Tibial nerve (tissue), 4 donors: ENCODE measurements around the gene CLEC7A. TPM values are rescaled to one million over a fixed set of nuclear protein-coding genes. Genes with fewer than 3 reads are reported as not detected.

Experiments used
- DNase-seq, 2 donors: peaks; one replicate each; pipeline ENCODE4 v3.0.0-alpha.2; 2019; ENCODE audit warnings: low spot score in 2 of 2
- H3K27ac ChIP-seq, 4 donors: fragments of 200-600 bp; sonication (generic) in 3 of 4; one replicate each; pipeline ENCODE4 v1.5.1; 2017 to 2019; ENCODE audit warnings: mild to moderate bottlenecking in 1 of 4
- H3K27me3 ChIP-seq, 2 donors: fragments of 200-600 bp; sonication (generic) in 1 of 2; one replicate each; pipeline versions ENCODE4 v1.5.1 to v1.6.0; 2017 to 2019
- H3K36me3 ChIP-seq, 3 donors: fragments of 200-600 bp; sonication (generic); one replicate each; pipeline ENCODE4 v1.5.1; 2018 to 2019
- H3K4me1 ChIP-seq, 4 donors: fragments of 200-600 bp; sonication (generic) in 3 of 4; one replicate each; pipeline ENCODE4 v1.5.1; 2017 to 2019
- H3K4me3 ChIP-seq, 4 donors: fragments of 200-600 bp; sonication (generic) in 3 of 4; one replicate each; pipeline ENCODE4 v1.5.1; 2017 to 2019; ENCODE audit warnings: mild to moderate bottlenecking in 1 of 4, moderate library complexity in 1 of 4
- H3K9me3 ChIP-seq, 4 donors: fragments of 200-600 bp; sonication (generic) in 3 of 4; one replicate each; pipeline ENCODE4 v1.5.1; 2017 to 2019
- CTCF ChIP-seq, 5 experiments: fragments of 200-600 bp in 3 of 5; fragments of 450-650 bp in 2 of 5; sonication (generic) in 3 of 5; IDR thresholded peaks; one replicate each; pipeline ENCODE4 v1.5.1; 2016 to 2019; ENCODE audit warnings: antibody characterized with exemption in 5 of 5, mild to moderate bottlenecking in 3 of 5, moderate library complexity in 2 of 5
- EP300 ChIP-seq, 2 donors: sonication (generic); formaldehyde crosslinking; IDR thresholded peaks; one replicate each; pipeline ENCODE4 v1.6.1; 2017; ENCODE audit warnings: antibody characterized with exemption in 2 of 2, mild to moderate bottlenecking in 1 of 2
- POLR2A ChIP-seq, 2 donors: fragments of 450-650 bp; IDR thresholded peaks; one replicate each; pipeline ENCODE4 v1.6.1; 2017; ENCODE audit warnings: antibody characterized with exemption in 2 of 2, mild to moderate bottlenecking in 2 of 2, moderate library complexity in 2 of 2
- whole genome bisulfite sequencing, 2 donors: methylation state at CpG; one replicate each; pipeline ENCODE4 v1.1.5; 2018; 5-methylcytosine and 5-hydroxymethylcytosine counted together
- total RNA-seq, 4 donors: library from RNA; depleted of rRNA; stranded (reverse); fragments of >200 nt; gene quantifications; one replicate each; pipeline ENCODE4 v1.1.0, GENCODE V29; 2016

Gene CLEC7A
- total RNA-seq, 4 donors from 2014 or later: 4.0 to 13.5 (median 7.9) TPM

- Histone ChIP-seq H3K36me3 (peaks cover 0 to 6% (median 0%) of the 10 kb centered on the region in 3 donors), H3K9me3 (no peaks in the 10 kb centered on the region), H3K27ac (peak overlapping the region in 3 of 4 donors; percentile 25 to 76 (median 73)), H3K4me3 (no peak overlapping the region), H3K4me1 (peaks cover 0 to 23% (median 3%) of the 10 kb centered on the region in 4 donors), H3K27me3 (no peaks in the 10 kb centered on the region)
- 81 to 82% methylated on average over 1 of the region's 1 CpG for WGBS, 2 donors
- DNase-seq: no peak
- TF ChIP-seq POLR2A (IDR thresholded peaks at IDR 0.05): no peak
- peak in 1 of 2 donors; percentile 49 for TF ChIP-seq EP300 (IDR thresholded peaks at IDR 0.05)
- no peak for TF ChIP-seq CTCF (IDR thresholded peaks at IDR 0.05)
Measured at GRCh38 chr12:10068644-10069043, 61.4 kb downstream of the CLEC7A start.

- no peak for DNase-seq
- H3K9me3 ChIP-seq: no peaks in the 10 kb centered on the region
- TF ChIP-seq EP300 (IDR thresholded peaks at IDR 0.05): peak; percentile 71 to 80
- no peak for TF ChIP-seq POLR2A (IDR thresholded peaks at IDR 0.05)
- H3K27ac ChIP-seq: peak overlapping the region in 3 of 4 donors; percentile 25 to 76 (median 73)
- peaks cover 0 to 23% (median 3%) of the 10 kb centered on the region in 4 donors for H3K4me1 ChIP-seq
- no peaks in the 10 kb centered on the region for H3K27me3 ChIP-seq
- WGBS, 2 donors: 8 to 9% methylated on average over 3 of the region's 3 CpGs
- H3K4me3 ChIP-seq: no peak overlapping the region
- peaks cover 0 to 6% (median 0%) of the 10 kb centered on the region in 3 donors for H3K36me3 ChIP-seq
Measured at GRCh38 chr12:10067942-10068341, 62.1 kb downstream of the CLEC7A start.

DNA sequence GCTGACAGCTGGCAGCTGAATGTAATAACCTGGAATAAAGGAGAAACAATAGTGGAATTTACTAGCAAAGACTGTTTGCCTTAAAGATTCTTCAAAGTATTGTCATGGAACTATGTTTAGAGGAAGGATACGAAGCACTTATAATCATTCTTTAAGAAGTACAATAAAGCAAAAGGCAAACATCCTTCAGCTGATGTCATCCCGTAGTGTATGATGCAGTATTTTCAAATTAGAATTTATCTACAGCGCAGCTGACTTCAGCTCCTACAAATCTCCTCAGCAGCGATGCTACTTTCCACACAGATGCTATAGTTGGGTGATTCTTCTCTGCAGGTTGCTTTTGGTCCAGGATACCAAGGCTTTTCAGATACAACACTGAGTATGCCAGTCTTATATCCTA is 62.7 kb downstream of the CLEC7A start:
- TF ChIP-seq EP300 (IDR thresholded peaks at IDR 0.05): no peak
- no peak for TF ChIP-seq CTCF (IDR thresholded peaks at IDR 0.05)
- no peak for TF ChIP-seq POLR2A (IDR thresholded peaks at IDR 0.05)
- peak overlapping the region in 2 of 4 donors; percentile 73 to 76 for H3K27ac ChIP-seq
- WGBS, 2 donors: 48 to 51% methylated on average over 4 of the region's 4 CpGs
- DNase-seq: no peak
- peaks cover 0 to 5% (median 0%) of the 10 kb centered on the region in 3 donors for H3K36me3 ChIP-seq
- H3K4me3 ChIP-seq: no peak overlapping the region
- H3K4me1 ChIP-seq: peaks cover 0 to 23% (median 3%) of the 10 kb centered on the region in 4 donors
- H3K9me3 ChIP-seq: no peaks in the 10 kb centered on the region
- no peaks in the 10 kb centered on the region for H3K27me3 ChIP-seq

Other genes with a start within 250 kb of the CLEC7A start
- gene KLRF2, start 248.7 kb downstream of the CLEC7A start, total RNA-seq: not detected
- not detected for gene CLEC2A, start 197.8 kb downstream of the CLEC7A start, total RNA-seq
- gene CLEC12A, start 158.8 kb downstream of the CLEC7A start, total RNA-seq: 1 to 10 TPM in 1 of 4 donors, under 1 TPM in 2, not detected in 1; 0.22 to 6.1 (median 0.78) TPM
- gene CLEC1B, start 131.1 kb downstream of the CLEC7A start, total RNA-seq: not detected
- gene CLEC12B, start 119.6 kb downstream of the CLEC7A start, total RNA-seq: under 1 TPM in 1 of 4 donors, not detected in 3; 0.42 TPM
- gene CLEC9A, start 99.5 kb downstream of the CLEC7A start, total RNA-seq: under 1 TPM in 1 of 4 donors, not detected in 3; 0.21 TPM
- 10 to 100 TPM in 1 of 4 donors, 1 to 10 TPM in 3; 6.0 to 19.4 (median 8.4) TPM for gene CLEC1A, start 31.2 kb downstream of the CLEC7A start, total RNA-seq
- gene OLR1, start 41.9 kb upstream of the CLEC7A start, total RNA-seq: 10 to 100 TPM in 1 of 4 donors, 1 to 10 TPM in 2, under 1 TPM in 1; 0.84 to 18.1 (median 2.2) TPM
- under 1 TPM in 1 of 4 donors, not detected in 3; 0.21 TPM for gene TMEM52B, start 48.8 kb upstream of the CLEC7A start, total RNA-seq
- gene GABARAPL1, start 82.7 kb upstream of the CLEC7A start, total RNA-seq: 100 to 1,000 TPM; 116 to 168 (median 160) TPM
- 1 to 10 TPM in 3 of 4 donors, under 1 TPM in 1; 0.90 to 2.4 (median 1.4) TPM for gene KLRD1, start 177.7 kb upstream of the CLEC7A start, total RNA-seq